Naive thymus-derived CD4-positive, alpha-beta T cell (primary cell): ENCODE data around the gene ZNF385B. TPM values are rescaled to one million over a fixed set of nuclear protein-coding genes. Genes with fewer than 3 reads are reported as not detected.

Experiments used
- ATAC-seq: fragments of 150-1000 bp; cut with Tn5 transposase; 2 replicates; pipeline ENCODE4 v1.10.0; 2021; ENCODE audit warnings: mild to moderate bottlenecking, moderate library complexity
- CTCF ChIA-PET: fragments of 350-600 bp; sonication (Branson Sonifier 250); formaldehyde crosslinking; loops from one replicate; lab custom pipeline; 2021; ENCODE audit warnings: antibody characterized with exemption; lab: Charles Lee
- POLR2A ChIA-PET: fragments of 350-600 bp; sonication (Branson Sonifier 250); formaldehyde crosslinking; loops from one replicate; lab custom pipeline; 2021; ENCODE audit warnings: antibody characterized with exemption, inconsistent platforms; lab: Charles Lee
- DNase-seq, 9 donors: peaks; one replicate each; pipeline versions ENCODE4 v3.0.0 to v3.0.0-alpha.2; 2020 to 2022; ENCODE audit warnings: mixed read lengths in 1 of 9
- H3K27ac ChIP-seq: one replicate; pipeline ENCODE4 v1.7.0; 2013; ENCODE audit warnings: mild to moderate bottlenecking, low read depth, low read length, moderate library complexity
- H3K27me3 ChIP-seq, 2 donors: one replicate each; pipeline ENCODE4 v1.7.0; 2013; ENCODE audit warnings: low read length in 2 of 2, mild to moderate bottlenecking in 2 of 2, moderate library complexity in 2 of 2; ENCODE audit not compliant: control insufficient read depth in 2 of 2, insufficient read depth in 2 of 2
- H3K36me3 ChIP-seq, 3 experiments: 1 replicate in 2 of 3; 2 replicates in 1 of 3; pipeline ENCODE4 v1.7.0; 2013; ENCODE audit warnings: low read length in 3 of 3, mild to moderate bottlenecking in 3 of 3, moderate library complexity in 1 of 3; ENCODE audit not compliant: insufficient read depth in 3 of 3, control insufficient read depth in 2 of 3
- H3K4me1 ChIP-seq, 2 donors: one replicate each; pipeline ENCODE4 v1.7.0; 2013; ENCODE audit warnings: low read length in 2 of 2, mild to moderate bottlenecking in 2 of 2, moderate library complexity in 1 of 2; ENCODE audit not compliant: control insufficient read depth in 2 of 2, insufficient read depth in 2 of 2
- H3K4me3 ChIP-seq: 2 replicates; pipeline ENCODE4 v1.7.0; 2013; ENCODE audit warnings: mild to moderate bottlenecking, low read length
- H3K9me3 ChIP-seq, 3 experiments: 1 replicate in 2 of 3; 2 replicates in 1 of 3; pipeline ENCODE4 v1.7.0; 2013; ENCODE audit warnings: low read length in 3 of 3; ENCODE audit not compliant: control insufficient read depth in 2 of 3
- H3K27ac Mint-ChIP-seq, 9 donors: one replicate each; pipeline ENCODE4 v1.8.0; 2020 to 2022; ENCODE audit warnings: mixed read lengths in 9 of 9, mild to moderate bottlenecking in 8 of 9, moderate library complexity in 5 of 9, inconsistent platforms in 2 of 9
- H3K27me3 Mint-ChIP-seq, 5 donors: one replicate each; pipeline ENCODE4 v1.8.0; 2021 to 2022; ENCODE audit warnings: mixed read lengths in 5 of 5, mild to moderate bottlenecking in 1 of 5
- H3K36me3 Mint-ChIP-seq, 5 donors: one replicate each; pipeline ENCODE4 v1.8.0; 2020 to 2022; ENCODE audit warnings: mixed read lengths in 5 of 5, mild to moderate bottlenecking in 3 of 5, inconsistent platforms in 1 of 5
- H3K4me1 Mint-ChIP-seq, 7 donors: one replicate each; pipeline ENCODE4 v1.8.0; 2020 to 2022; ENCODE audit warnings: mixed read lengths in 7 of 7, mild to moderate bottlenecking in 3 of 7, inconsistent platforms in 1 of 7
- H3K4me3 Mint-ChIP-seq, 10 donors: one replicate each; pipeline ENCODE4 v1.8.0; 2020 to 2022; ENCODE audit warnings: mild to moderate bottlenecking in 10 of 10, mixed read lengths in 10 of 10, moderate library complexity in 6 of 10, inconsistent platforms in 2 of 10
- H3K9me3 Mint-ChIP-seq, 11 donors: one replicate each; pipeline ENCODE4 v1.8.0; 2020 to 2022; ENCODE audit warnings: mixed read lengths in 11 of 11, mild to moderate bottlenecking in 4 of 11, inconsistent platforms in 1 of 11, moderate library complexity in 1 of 11
- intact Hi-C, 2 donors: fragments of 100-400 bp; cut with micrococcal nuclease; formaldehyde crosslinking; loops; one replicate each; pipeline ENCODE4 v1.15.1; 2023
- polyA plus RNA-seq, 2 donors: library from polyadenylated mRNA; unstranded; fragments of 300-500 nt; fragmentation: Illumina TruSeq; gene quantifications; one replicate each; pipeline ENCODE4 v1.2.3, GENCODE V29; 2021
- total RNA-seq, 6 experiments: library from RNA in 5 of 6; stranded (reverse) in 5 of 6; gene quantifications; 1 replicate in 5 of 6; 2 replicates in 1 of 6; pipeline ENCODE4 v1.2.3 and lab custom pipeline; 2021 to 2026

The ZNF385B gene
- total and polyA plus RNA-seq, 7 experiments from 2014 or later: not detected

DNA sequence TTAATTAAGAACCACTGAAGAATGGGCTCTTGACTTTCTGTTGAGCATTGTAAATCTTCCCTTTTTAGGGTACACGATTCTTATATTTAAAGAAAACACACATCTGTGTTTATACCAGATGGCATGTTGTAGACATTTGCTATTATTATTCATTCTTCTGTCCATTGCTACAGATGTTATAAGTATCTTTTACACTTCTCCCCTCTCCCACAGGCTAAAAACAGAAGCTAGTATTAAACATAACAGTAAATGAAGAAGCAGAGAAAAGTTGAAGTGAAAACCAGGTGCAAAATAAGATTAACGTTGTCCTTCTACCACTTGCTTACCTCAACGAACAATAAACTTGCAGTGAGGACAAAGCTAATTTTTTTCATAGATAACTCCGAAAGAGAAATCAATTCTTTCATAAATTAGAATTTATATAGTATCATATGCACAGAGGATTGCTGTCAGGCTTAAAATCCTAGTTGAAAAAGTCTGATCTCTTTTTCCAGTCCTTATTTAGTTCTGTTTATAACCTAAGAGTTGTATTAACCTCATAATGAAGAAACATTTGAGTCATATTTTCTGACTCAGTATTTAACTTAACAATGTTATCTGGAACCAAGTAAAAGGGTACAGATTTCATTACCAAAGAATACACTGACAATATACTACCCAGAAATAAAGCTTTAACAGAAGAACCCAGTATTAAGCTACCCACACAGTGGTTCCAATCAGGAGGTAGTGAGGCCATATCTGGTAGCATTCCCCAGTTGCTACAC lies 16.4 kb upstream of the ZNF385B start:
- no peaks in the 10 kb centered on the region for H3K9me3 Mint-ChIP-seq
- H3K4me1 Mint-ChIP-seq: no peaks in the 10 kb centered on the region
- DNase-seq (no peak), ATAC-seq (no peak)
- intact Hi-C loops: no loop called here
- no peak overlapping the region for H3K27ac Mint-ChIP-seq
- no peaks in the 10 kb centered on the region for H3K27me3 ChIP-seq
- no peaks in the 10 kb centered on the region for H3K4me1 ChIP-seq
- H3K27ac ChIP-seq: no peak overlapping the region
- H3K4me3 Mint-ChIP-seq: no peak overlapping the region
- POLR2A ChIA-PET: no interaction called here
- no peaks in the 10 kb centered on the region for H3K9me3 ChIP-seq
- CTCF ChIA-PET: no interaction called here
- peaks cover 3 to 15% (median 8%) of the 10 kb centered on the region in 5 donors for H3K27me3 Mint-ChIP-seq
- no peaks in the 10 kb centered on the region for H3K36me3 ChIP-seq
- H3K36me3 Mint-ChIP-seq: no peaks in the 10 kb centered on the region
- H3K4me3 ChIP-seq: no peak overlapping the region

- DNase-seq: no peak
- Histone ChIP-seq H3K4me3 (no peak overlapping the region), H3K9me3 (no peaks in the 10 kb centered on the region), H3K4me1 (no peaks in the 10 kb centered on the region), H3K36me3 (no peaks in the 10 kb centered on the region), H3K27ac (no peak overlapping the region), H3K27me3 (no peaks in the 10 kb centered on the region)
- Mint-ChIP-seq H3K4me1 (no peaks in the 10 kb centered on the region), H3K36me3 (no peaks in the 10 kb centered on the region), H3K9me3 (no peaks in the 10 kb centered on the region), H3K27me3 (peaks cover 9 to 26% (median 20%) of the 10 kb centered on the region in 5 donors), H3K4me3 (no peak overlapping the region), H3K27ac (no peak overlapping the region)
- POLR2A ChIA-PET: no interaction called here
- CTCF ChIA-PET: no interaction called here
- no peak for ATAC-seq
- intact Hi-C loops: no loop called here
These were observed 14.9 kb upstream of the ZNF385B start for GRCh38 chr2:179876266-179876665.

DNA sequence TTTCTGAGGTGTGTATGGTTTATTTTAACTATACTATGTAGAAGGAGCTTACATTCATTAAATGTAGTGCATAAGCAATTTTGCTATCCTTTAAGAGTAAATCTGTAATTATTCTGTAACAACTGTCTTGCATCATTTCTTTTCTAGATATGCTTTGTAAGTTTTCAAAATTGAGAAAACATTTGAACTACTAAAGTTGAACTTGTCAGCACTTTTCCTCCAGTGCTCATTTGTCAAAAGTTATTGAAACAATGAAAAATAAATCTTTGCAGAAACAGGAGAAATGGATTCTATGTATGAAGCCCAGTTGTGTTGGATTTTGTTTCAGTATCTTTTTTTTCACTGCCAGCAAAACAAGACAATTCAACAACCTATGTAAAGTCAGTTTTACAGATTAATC lies 14.5 kb upstream of the ZNF385B start:
- CTCF ChIA-PET: no interaction called here
- intact Hi-C loops: no loop called here
- H3K4me1 Mint-ChIP-seq: no peaks in the 10 kb centered on the region
- no peak overlapping the region for H3K27ac Mint-ChIP-seq
- H3K9me3 Mint-ChIP-seq: no peaks in the 10 kb centered on the region
- POLR2A ChIA-PET: no interaction called here
- ATAC-seq (no peak), DNase-seq (no peak)
- no peak overlapping the region for H3K4me3 Mint-ChIP-seq
- peaks cover 9 to 26% (median 20%) of the 10 kb centered on the region in 5 donors for H3K27me3 Mint-ChIP-seq
- no peaks in the 10 kb centered on the region for H3K4me1 ChIP-seq
- no peaks in the 10 kb centered on the region for H3K36me3 ChIP-seq
- no peak overlapping the region for H3K4me3 ChIP-seq
- no peaks in the 10 kb centered on the region for H3K9me3 ChIP-seq
- H3K27me3 ChIP-seq: no peaks in the 10 kb centered on the region
- H3K27ac ChIP-seq: no peak overlapping the region
- no peaks in the 10 kb centered on the region for H3K36me3 Mint-ChIP-seq

DNA sequence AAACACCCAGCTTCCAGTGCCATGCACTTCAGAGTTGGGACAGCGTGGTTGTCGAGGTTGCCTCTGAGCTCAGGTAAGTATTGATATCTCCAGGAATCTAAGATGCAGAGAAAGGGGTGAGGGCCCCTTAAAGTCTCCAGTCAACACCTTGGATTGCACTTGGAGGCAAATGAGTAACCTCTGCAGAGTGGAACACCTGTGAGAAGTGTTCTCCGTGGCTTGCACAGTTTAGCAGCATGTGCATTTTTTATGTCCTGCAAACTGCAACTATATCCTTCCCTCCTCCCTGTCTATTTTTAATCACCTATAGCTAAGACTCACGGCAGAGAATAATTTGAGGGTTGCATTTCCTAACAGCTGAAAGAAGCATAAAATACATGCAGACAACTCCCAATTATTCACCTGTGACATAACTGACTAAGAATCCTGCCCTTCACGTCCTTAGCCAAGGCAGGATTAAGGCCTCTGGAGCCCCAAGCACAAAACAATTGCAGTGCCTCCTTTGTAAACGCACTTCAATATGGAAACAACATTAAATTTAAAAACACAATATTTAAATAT lies 1.6 kb upstream of the ZNF385B start:
- ChIA-PET CTCF (interaction anchor here (0.6 to 0.7 kb wide), 2 partner anchors 10 to 248 kb away, joined by 3 to 4 read pairs; no protein-coding TSS in a partner anchor), POLR2A (no interaction called here)
- intact Hi-C loops: no loop called here
- Mint-ChIP-seq H3K9me3 (peaks cover 0 to 4% (median 0%) of the 10 kb centered on the region in 11 donors), H3K4me1 (peaks cover 4 to 15% (median 13%) of the 10 kb centered on the region in 7 donors), H3K27ac (no peak overlapping the region), H3K27me3 (peaks cover 50 to 78% (median 62%) of the 10 kb centered on the region in 5 donors), H3K4me3 (no peak overlapping the region), H3K36me3 (no peaks in the 10 kb centered on the region)
- no peaks in the 10 kb centered on the region for H3K36me3 ChIP-seq
- H3K4me3 ChIP-seq: no peak overlapping the region
- DNase-seq (no peak), ATAC-seq (no peak)
- H3K9me3 ChIP-seq: no peaks in the 10 kb centered on the region
- H3K27ac ChIP-seq: no peak overlapping the region
- H3K27me3 ChIP-seq: peaks cover 5 to 10% of the 10 kb centered on the region in 2 donors
- H3K4me1 ChIP-seq: no peaks in the 10 kb centered on the region

DNA sequence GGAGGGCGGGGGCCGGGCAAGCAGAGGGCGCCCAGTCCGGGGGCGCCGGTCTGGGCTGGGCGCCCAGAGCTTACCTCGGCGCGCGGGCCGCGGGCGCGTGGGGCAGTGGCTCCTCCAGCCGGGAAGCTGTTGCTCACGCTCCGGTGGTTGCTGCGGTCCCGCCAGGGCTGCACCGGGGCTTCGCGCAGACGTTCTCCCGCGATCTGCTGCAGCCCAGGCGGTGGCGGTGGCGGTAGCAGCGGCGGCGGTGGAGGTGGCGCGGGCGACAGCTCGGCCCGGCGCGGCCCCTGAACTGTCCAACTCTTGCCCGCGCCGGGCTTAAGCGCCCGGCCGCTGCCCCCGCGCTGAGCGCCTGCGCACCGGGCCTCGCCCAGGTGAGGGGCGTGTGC lies 391 bp downstream of the ZNF385B start:
- no peak overlapping the region for H3K27ac Mint-ChIP-seq
- H3K27me3 Mint-ChIP-seq: peaks cover 66 to 77% (median 75%) of the 10 kb centered on the region in 5 donors
- Histone ChIP-seq H3K4me1 (no peaks in the 10 kb centered on the region), H3K9me3 (no peaks in the 10 kb centered on the region), H3K27ac (no peak overlapping the region), H3K27me3 (peaks cover 5 to 10% of the 10 kb centered on the region in 2 donors), H3K36me3 (no peaks in the 10 kb centered on the region), H3K4me3 (no peak overlapping the region)
- intact Hi-C loops: no loop called here
- POLR2A ChIA-PET: no interaction called here
- H3K36me3 Mint-ChIP-seq: no peaks in the 10 kb centered on the region
- no peak overlapping the region for H3K4me3 Mint-ChIP-seq
- H3K9me3 Mint-ChIP-seq: peaks cover 0 to 4% (median 0%) of the 10 kb centered on the region in 11 donors
- peaks cover 4 to 15% (median 13%) of the 10 kb centered on the region in 7 donors for H3K4me1 Mint-ChIP-seq
- CTCF ChIA-PET: no interaction called here
- ATAC-seq (no peak), DNase-seq (no peak)

- H3K27me3 ChIP-seq: peaks cover 5 to 10% of the 10 kb centered on the region in 2 donors
- intact Hi-C loops: no loop called here
- peak overlapping the region in 7 of 10 donors; percentile 20 to 45 (median 39) for H3K4me3 Mint-ChIP-seq
These were observed 971 bp downstream of the ZNF385B start for GRCh38 chr2:179860255-179861026.

More at GRCh38 chr2:179860255-179861026, 971 bp downstream of the ZNF385B start:
- no peaks in the 10 kb centered on the region for H3K4me1 ChIP-seq
- no peak for ATAC-seq
- ChIA-PET CTCF (no interaction called here), POLR2A (no interaction called here)
- no peaks in the 10 kb centered on the region for H3K36me3 ChIP-seq
- no peaks in the 10 kb centered on the region for H3K9me3 ChIP-seq
- peaks cover 66 to 78% (median 73%) of the 10 kb centered on the region in 5 donors for H3K27me3 Mint-ChIP-seq
- no peak overlapping the region for H3K4me3 ChIP-seq
- H3K9me3 Mint-ChIP-seq: peaks cover 0 to 4% (median 0%) of the 10 kb centered on the region in 11 donors
- no peaks in the 10 kb centered on the region for H3K36me3 Mint-ChIP-seq
- H3K27ac ChIP-seq: no peak overlapping the region
- H3K27ac Mint-ChIP-seq: no peak overlapping the region
- no peak for DNase-seq
- peaks cover 4 to 15% (median 13%) of the 10 kb centered on the region in 7 donors for H3K4me1 Mint-ChIP-seq
